Measurements from ENCODE around the gene C1QTNF6.

C1QTNF6 gene

DNA sequence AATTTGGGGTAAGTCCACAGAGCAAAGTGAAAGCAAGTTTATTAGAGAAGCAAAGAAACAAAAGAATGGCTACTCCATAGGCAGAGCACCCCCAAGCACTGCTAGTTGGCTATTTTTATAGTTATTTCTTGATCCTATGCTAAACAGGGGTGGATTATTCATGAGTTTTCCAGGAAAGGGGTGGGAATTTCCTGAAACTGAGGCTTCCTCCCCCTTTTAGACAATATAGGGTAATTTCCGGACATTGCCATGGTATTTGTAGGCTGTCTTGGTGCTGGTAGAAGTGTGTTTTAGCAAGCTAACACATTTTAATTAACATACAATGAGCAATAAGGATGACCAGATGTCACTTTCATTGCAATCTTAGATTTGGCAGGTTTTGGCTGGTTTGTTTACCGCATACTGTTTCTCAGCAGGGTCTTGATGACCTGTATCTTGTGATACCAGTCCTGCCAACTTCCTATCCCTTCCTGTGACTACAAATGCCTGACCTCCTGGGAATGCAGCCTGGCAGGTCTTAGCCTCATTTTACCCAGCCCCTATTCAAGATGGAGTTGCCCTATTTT, 937 bp upstream of the C1QTNF6 start:
- DNase-seq: no peak

DNA sequence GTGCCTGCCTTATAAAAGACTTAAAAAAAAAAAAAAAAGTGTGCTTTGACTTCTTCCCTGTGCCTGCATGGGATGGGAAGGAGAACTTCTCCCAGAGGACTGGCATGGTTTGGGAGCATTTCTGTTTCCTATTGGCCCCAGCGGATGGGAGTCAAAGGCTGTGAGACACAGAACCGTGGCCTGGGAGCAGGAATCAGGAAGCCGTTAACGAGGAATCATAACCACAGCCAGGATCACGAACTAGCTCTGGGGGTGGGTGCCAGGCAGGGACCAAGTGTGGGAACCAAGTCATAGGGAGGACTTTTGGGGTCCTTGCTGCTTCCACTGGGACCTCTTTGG, 526 bp downstream of the C1QTNF6 start:
- no peak for DNase-seq

DNA sequence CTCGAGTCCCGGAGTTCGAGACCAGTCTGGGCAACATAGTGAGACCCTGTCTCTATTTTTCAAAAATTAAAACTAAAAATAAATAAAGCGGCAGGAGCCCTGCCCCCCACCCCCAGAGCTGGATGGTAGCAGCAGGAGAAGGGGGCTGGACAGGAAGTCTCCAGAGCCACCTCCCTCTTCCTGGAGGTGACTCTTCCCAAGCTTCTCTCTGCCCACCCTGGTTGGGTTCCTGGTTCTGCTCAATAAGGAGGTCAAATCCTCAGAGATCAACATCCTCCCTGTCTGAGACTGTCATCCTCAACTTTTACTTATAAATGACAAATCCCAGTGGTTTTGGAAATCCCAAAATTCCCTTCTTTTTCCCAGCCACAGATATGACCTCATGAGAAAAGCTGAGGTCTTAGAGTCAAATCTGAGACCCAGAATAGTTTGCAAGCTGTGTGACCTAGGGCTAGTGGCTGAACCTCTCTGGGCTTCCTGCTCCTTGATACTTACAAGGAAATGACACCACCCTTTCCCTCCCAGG, 987 bp downstream of the C1QTNF6 start:
- DNase-seq: no peak

DNA sequence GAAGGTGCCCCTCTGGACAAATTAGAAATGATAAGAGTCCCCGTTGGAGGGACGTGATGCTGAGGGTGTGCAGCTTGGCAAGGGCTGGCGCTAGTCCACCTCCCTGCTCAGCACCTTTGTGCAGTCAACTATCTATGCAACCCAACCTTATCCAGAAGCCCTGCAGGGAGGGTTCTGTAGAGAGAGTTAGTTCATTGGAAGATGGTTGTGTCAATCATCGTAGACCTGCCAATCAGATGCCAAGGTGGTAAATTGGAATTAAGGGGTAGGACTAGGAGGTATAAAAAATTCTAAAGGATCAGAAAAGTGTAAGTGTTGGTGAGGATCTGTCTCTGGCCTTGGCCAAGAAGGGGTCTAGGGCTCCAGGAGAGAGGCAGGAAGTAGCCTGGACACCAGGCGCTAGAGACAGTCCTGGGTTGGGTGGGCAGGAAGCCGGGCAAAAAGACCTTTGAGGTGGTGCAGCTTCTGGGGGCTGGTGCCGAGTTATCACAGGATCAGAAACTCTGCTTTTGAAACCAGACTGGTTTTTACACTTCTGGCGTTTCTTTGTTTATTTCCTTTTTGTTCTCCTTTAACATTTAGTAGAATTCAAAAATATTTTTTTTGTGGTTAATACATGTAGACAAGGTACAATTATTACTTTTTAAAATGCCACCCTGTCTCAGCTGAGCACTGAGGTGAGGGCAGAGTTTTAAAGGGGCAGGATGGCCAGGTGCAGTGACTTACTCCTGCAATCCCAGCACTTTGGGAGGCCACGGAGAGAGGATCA, 1.6 kb downstream of the C1QTNF6 start:
- DNase-seq: no peak

DNA sequence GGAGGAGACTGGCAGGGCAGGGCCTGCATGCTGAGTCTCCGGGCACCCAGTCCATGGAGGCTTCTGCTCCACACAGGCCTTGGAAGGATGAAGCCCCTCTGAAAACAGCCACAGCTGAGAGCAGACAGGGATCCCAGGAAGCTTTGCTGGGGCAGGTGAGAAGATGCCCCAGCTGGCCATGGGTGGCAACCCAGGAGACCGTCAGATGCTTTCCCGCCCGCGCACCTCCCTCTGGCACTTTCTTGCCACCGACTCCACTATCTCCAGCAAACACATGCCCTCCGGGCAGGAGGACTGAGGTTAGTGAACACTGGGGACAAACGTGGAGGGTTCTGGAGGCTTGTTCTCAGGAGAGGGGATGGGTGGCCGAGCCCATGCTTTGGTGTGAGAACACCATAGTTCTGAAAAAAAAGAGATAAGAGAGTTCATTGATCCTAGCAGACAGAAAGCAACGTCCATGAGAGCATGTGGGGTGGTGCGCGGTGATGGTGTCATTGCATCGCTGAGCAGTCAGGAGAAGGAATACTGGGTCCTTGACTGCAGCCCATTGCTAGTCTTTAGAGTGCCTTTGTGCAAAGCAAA, 2.3 kb downstream of the C1QTNF6 start:
- no peak for DNase-seq

DNA sequence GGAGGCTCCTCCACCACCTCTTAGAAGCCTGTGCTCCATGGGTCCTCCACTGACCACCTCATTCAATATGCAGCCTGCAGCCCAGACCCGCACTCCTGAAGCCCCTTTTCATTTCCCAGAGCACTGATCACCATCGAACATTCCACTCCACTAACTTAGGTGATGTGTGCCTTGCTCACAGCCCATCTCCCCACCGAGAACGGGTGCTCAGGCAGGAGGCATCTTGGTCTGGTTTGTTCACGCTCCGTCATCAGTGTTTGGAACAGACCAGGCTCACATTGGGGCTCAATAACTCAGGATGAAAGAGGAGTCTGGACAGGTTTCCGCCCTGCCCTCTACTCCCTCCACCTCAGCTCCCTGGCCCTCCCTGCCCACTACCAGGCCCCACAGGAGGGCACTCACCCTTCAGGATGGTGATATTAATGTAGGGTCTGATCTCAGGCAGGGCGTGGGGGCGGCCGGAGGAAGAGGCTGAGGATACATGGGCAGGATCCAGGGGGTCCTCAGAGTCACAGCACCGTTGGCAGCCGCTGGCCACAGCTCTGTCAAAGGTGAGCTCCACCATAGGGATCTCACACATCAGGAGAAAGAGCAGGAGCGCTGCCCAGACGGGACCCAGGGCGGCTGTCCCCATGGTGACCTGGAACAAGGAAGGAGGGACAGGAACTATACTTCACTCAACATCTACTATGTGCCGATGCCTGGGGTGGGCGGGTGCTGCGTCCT, 3.1 kb downstream of the C1QTNF6 start:
- DNase-seq: no peak

DNA sequence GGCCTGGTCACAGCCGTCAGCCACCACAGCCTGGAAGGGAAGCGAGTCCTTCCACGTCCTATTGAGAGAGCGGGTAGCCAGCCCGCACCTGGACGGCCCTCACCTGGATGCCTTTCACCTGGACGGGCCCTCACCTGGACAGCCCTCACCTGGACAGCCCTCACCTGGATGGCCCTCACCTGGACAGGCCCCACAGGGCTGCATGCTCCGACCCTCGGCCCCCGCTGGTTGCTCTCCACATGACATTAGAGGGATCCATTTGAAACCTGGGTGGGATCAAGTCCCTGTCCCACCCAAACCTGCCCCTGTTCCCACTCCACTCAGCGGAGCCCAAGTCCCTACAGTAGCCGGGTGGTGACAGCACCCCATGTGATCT, 3.7 kb downstream of the C1QTNF6 start:
- no peak for DNase-seq

DNA sequence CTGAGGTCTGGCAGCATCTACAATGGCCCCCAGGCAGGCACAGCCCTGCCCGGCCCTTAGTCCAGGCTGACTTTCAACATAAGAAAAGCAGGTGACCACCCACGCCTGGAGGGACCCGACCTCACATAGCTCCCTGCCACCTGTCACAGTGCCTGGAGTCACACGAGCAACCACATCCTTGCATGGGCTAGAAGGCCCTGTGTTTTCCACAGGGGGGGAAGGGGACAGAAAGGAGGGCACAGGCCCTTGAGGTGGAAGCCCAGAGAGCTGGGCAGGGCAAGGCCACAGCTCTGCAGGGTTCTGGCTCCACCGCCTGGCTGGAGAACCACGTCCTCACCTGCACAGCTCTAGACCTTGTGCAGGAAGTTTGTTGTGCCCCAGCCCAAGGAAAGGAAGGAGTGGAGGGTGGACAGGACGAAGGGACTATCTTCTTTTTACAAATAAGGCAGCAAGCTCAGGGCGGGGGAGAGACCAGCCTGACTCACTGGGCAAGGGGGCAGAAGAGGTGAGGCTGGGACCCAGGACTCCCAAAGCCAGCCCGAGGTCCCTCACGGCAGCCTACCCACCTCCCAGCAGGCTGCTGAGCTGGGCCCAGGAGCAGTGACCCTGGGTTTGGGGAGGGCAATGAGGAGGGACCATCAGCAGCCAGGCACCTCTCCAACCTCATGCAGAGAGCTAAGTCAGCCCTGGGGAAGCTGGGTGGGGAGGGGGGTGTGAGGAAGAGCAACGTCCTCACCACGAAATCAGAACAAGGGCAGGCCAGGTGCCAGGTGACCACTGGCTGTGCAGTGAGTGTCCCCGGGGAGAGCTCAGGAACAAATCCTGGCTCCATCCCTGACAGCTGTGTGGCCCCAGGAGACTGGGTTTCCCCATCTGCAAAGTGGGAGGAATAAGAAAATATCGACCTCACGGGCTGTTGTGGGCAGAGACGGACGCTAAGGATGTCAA, 4.3 kb downstream of the C1QTNF6 start:
- no peak for DNase-seq

DNA sequence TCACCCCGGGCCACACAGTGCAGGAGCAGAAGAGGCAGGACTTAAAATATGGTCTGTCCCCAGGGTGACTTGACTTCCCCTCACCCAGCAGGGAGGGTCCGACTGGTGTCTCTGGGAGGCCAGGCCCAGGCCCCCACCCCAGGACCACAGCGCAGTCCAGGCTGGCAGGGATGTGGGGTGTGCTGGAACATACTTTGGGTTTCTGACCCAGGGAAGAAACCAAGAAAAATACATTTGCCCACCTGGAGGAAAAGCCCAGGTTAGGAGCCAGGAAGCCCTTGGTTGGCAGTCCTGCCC, 5.2 kb downstream of the C1QTNF6 start:
- DNase-seq: no peak

DNA sequence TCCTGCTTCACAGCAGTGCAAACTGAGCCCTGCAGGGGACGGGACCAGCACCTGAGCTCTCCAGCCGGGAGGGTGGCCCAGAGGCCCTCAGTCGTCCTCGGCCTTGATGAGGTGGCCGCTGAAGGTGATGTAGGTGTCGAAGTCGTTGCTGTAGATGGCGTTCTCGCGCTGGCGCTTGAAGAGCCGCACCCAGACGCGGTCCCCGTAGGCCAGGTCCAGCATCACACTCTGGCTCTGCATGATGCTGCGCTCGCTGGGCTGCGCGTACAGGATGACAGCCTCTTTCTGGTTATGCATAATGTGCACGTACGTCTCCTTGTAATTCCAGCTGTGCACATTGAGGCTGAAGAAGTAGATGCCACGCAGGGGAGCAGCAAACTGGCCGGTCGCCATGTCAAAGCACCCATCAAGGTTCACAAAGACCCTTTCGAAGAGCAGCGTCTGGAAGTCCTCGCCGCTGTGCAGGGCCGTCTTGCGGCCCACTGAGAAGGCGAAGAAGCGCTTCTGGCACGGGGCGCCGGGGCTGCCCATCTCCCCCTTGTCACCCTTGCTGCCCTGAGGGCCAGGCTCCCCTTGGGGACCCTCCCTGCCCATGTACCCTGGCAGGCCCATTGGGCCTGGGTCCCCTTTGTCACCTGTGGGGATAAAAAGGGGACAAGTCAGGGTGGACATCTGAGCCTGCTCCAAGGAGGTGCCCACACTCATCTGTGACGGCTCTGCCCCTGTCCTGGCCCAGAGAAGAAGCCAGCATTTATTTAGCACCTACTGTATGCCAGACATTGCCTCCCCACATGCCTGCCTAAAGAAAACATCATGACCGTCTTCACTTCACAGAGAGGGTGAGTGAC, 5.7 kb downstream of the C1QTNF6 start:
- no peak for DNase-seq

DNA sequence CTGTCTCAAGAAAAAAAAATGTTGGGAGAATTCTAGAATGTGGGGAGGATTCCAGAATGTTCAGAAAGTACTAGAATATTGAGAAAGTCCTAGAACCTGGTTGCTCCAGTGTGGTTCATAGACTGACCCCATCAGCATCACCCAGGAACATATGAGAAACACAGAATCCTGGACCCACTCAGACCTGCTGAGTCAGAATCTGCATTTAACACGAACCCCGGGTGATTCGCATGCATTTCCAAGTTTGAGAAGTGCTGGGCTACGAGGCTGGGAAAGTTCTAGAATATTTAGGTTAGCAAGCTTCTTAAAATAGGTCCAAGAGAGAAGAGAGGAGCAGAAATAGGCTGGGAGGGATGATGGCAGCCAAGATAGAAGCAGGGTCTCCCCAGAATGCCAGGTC, 6.4 kb downstream of the C1QTNF6 start:
- DNase-seq: no peak

DNA sequence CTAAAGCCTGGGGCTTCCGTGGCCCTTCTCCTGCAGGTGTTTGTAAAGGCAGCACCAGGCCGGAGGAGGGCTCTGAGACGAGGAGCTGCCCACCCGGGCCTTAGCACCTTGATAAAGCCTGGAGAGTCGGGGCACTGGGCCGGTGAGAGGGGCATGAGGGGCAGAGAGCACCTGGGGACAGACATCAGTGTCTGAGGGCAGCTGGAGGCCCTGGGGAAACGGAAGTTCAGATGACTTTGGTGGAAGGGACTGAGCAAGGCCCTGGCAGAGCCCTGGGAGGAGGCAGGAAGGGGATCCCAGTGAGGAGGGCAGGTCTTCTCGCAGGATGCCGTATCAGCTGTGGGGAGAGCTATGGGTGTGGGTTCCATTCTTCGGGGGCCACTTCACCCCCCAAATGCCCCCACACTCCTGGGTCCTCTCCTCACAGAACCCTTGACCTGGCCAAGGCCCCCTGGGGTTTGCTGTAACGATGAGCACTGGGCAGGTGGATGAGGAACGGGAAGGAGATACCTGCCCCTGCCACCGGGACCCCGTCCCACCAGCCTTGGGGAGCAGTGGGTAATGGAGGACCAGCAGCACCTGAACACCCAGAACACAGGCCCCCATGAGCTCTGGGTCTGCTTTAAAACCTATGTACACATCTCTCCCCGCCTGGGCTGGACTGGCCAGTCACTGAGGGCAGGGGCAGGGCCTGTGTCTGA, 7.4 kb downstream of the C1QTNF6 start:
- no peak for DNase-seq

DNA sequence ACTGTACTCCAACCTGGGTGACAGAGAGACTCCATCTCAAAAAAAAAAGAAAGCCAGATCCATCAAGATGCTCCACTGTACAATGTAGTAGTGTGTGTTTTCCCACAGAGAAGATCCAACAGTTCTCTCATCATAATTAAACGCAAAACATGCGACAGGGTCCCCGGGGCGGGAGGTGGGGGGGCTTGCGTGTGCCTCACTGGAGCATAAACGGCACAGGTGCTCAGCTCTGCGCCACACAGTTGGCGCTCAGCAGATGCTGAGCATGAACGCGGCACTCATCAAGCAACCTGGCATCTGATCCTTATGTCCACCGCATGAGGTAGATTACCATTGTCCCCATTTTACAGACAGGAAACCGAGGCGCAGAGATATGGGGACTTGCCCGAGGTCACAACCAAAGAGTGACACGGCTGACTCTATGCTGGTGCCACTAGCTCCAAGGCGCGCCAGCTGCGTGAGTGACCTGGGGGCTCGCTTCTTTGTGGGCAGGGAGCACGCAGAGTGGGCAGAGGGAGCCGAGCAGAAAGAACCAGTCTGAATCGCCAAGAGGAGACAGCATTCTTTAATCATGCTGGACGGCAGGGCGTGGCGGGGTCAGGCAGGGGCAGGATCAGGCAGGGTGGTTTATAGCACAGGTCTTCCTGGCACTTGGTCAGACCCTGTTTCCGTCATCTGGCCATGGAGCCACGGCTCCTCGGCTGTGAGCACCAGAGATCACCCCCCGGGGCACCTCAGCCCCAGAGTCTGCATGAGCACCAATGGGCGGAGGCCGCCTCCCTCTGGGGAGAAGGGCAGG, 8.2 kb downstream of the C1QTNF6 start:
- no peak for DNase-seq

DNA sequence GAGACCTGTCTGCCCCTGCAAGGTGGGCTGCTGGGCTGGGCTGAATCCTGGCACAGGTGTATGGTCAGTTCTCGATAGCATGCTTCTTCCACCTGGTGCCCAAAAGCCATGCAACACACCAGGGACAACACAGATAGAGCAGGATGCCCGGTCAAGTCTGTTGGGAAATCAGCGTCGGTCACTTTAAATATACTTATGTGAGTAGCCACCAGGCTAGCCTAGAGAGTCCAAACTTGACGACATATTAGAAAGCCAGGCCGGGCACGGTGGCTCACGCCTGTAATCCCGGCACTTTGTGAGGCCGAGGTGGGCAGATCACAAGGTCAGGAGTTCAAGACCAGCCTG, 8.9 kb downstream of the C1QTNF6 start:
- no peak for DNase-seq

DNA sequence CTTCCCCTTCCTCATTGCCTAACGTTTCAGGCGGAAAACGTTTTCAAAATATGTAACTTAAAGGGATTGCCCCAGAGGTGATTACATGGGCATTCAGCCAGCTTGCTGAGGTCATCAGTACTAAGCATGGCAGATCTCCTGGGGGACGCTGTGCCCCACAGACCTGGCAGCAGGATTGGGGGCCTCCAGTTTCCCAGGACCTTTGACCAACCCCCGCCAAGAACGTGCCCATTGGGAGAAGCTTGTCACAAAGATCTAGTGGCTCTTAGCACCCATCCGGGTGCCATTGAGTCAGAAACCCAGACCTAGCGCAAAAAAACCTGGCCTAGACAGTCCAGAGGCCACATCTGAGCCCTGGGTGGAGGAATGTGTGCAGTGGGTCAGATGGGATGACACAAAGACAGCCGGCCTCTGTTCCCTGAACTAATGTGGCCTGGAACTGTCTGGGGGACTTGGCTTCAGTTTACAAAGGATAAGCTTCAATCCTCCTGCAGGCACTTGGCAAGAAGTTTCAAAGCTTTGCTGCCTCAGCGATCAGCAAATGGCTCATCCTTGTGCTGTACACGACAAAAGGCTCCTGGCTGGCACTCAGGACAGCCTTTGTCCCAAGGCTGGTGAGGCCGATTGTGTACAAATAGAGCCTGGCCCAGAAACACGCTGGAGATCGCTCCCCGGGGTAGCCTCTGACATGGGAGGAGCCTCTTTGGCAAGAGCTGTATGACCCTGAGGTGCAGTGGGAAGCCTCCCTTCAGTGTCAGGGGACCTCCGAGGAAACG, 9.5 kb downstream of the C1QTNF6 start:
- no peak for DNase-seq

DNA sequence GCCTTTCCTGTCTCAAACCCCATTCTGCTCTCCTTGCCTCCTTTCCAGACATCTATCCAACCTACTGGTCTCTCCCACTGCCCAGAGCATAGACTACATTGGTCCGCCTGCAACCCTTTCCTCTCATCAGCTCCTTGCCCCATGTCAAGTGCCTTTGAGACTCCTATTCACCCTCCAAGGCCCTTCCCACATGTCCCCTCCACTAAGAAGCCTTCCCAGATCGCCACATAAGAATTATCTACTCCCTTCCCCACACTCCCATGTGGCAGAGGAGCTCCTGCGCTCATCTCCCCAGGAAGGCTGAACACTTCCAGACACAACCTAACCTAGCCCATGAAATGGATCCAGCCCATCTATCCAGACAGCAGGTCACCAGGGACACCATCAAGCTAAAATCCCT, 10.3 kb downstream of the C1QTNF6 start:
- no peak for DNase-seq

DNA sequence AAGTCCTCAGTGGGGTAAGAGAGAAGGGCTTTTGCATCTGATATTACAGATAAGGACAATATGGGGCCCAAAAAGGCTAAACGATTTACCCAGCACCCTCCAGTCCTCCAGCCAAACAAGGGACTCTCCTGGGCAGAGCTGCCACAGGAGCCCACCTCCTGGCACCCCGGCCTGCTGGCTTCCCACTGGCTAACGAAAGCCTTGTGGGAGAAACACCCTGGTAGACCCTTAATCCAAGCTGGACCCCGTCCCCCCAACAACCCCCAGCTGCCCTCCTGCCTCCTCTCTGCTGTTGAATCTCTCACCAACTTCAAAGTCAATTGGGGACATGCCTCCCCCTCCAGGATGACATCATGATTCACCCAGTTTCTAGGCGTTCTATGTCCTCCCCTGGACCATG, 10.8 kb downstream of the C1QTNF6 start:
- DNase-seq: no peak

DNA sequence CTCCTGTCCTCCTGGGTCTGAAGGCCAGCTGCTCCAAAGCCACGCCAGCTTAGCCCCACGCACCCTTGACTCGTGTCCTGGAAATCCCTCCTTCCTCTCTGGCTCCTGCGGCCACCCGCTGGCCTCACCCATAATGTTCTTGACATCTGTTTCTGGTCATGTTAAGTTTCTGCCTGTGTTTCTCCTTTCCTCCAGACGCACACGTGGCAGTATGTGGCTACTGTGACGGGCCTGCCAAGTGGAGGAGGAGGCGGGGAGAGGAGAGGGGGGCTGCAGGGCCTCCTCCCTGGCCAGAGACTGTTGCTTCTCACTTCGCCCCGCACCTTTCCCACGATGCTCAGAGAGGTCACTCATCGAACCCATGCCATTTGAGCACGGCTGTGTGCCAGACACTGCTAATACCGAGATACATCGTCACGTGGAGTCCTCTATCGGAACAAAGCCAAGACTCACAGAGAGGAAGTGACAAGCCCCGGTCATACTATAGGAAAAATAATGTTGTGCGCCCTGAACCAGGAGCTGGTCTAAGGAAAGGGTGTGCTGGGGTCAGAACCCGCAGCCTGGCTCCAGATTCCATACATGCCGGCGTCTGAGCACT, 11.5 kb downstream of the C1QTNF6 start:
- no peak for DNase-seq
